ENCODE results near the gene PAK2.
"Not testable (repeated sequence)": the region's sequence is repeated elsewhere in the genome, so short reads cannot be mapped to it uniquely, and the experiment has no call there.

PAK2 gene

GRCh38 chr3:196788528-196788927 lies 48.9 kb downstream of the PAK2 start:
- no peak for DNase-seq

DNA sequence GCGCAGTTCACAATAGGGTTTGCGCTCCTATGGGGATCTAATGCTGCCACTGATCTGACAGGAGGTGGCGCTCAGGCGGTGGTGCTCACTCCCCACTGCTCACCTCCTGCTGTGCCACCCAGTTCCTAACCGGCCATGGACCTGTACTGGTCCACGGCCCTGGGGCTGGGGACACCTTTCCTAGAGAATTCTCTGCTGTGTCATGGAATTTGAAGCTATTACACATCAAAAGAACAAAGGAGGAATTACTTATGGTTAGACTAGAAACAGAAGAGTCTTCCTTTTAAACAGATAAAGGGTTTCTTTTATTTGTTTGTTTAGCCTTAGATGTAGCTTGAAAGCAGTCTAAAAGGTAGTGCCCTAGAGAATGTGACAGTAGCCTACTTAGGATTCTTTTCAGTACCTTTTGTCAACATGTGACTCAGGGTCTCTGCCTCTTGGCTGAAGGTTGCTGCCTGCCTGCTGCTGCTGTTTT lies 50.3 kb downstream of the PAK2 start:
- no peak for DNase-seq

DNA sequence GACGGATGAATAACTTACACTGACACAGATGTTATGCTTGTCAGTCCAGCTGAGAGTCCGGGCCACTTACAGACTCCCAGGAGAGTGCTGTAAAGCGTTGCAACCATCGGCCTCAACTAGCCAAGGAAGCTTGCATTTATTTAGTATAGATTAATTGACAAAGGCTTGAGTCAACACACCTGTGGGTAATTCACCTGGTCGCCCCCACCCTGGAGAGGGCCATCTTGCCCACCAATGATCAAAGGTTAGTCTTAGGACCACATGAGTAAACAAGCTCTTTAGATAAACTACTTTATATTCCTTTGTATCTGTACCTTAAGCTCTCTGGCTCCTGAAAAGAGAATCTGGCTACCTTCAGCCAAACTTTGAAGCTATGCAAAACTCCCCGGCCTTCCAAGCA lies 51.0 kb downstream of the PAK2 start:
- no peak for DNase-seq

DNA sequence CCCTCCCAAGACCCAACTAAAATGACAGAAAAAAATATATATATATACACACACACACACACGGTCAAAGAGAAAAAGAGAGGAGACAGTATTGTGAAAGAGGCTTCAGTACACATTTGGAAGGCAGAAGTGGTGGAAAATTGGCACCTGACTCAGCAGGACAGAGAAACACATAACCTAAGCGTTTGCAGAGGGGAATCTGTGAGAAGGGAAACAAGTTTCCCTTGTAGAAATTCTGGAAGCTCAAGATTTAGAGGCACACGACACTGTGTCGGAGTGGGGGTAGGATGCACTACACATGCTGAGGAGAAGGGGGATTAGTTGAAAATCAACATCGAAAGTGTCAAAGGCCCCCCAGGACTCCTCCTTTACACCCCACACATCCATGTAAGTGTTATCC lies 53.1 kb downstream of the PAK2 start:
- no peak for DNase-seq

GRCh38 chr3:196793246-196793645 lies 53.6 kb downstream of the PAK2 start:
- no peak for DNase-seq

- no peak for DNase-seq
Measured at GRCh38 chr3:196794467-196794866, 54.8 kb downstream of the PAK2 start.

GRCh38 chr3:196796317-196796716 lies 56.7 kb downstream of the PAK2 start:
- no peak for DNase-seq

- DNase-seq: no peak
Measured at GRCh38 chr3:196800742-196801434, 61.2 kb downstream of the PAK2 start.

DNA sequence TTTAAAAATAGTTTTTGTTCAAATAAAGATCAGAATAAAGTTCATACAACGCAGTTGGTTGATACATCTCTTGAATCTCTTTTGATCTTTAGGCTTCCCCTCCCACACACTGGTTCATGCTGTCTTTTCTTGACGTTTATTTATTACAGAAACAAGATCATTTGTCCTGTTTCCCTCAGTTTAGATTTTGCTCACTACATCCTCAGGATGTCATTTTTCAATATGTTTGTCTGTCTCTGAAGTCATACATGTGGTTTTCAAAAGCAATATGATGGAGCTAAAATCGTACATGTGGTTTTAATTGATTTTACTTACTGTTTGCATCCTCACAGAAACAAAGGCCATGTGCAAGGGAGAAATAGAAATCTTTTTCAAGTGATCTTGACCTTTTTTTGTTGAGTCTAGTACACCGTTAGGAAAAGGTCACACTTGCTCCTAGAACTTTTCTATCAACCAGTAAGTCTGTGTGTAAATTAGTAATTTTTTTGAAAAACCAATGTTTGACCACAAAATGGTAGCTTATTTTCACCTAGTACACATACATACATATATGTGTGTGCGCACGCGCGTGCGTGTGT lies 64.3 kb downstream of the PAK2 start:
- no peak for DNase-seq

GRCh38 chr3:196804773-196805172 lies 65.1 kb downstream of the PAK2 start:
- DNase-seq: no peak

- no peak for DNase-seq
Measured at GRCh38 chr3:196810963-196811581, 71.4 kb downstream of the PAK2 start.

GRCh38 chr3:196812853-196813252 lies 73.2 kb downstream of the PAK2 start:
- no peak for DNase-seq

DNA sequence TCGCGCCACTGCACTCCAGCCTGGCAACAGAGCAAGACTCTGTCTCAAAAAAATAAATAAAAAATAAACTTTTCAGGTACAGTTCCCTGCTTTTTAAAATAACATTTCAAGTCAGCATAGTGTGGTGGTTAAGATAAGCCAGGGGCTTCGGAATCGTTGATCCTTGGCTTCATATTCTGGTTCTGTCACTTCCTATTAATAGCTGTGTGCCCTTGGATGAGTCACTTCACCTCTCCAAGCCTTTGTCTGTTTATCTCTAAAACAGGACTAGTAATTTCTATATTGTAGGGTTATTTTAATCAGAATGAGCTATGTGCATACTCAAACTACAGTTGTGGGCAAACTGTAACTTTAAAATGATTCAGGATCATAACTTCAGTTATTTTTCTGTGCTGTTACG lies 74.2 kb downstream of the PAK2 start:
- no peak for DNase-seq

- DNase-seq: no peak
Measured at GRCh38 chr3:196821806-196822355, 82.2 kb downstream of the PAK2 start.

DNA sequence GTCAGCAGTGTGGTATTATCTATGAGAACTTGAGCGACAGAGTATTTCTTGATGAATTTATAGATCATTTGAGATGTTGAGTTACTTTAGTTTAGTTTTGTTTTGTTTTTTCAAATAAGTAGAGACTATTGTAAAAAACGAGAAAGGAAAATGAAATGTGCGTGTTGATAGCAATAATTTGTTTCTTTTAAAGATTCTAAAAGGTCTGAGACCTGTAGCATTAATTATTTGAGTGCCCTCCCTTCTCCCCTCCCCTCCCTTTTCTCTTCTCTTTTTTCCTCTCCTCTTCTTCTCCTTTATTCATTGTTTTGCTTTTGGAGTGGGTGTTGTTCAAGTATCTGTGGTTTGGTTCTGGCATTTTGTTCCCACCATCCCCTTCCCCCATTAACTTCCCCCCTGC lies 90.0 kb downstream of the PAK2 start:
- DNase-seq: not testable (repeated sequence)

DNA sequence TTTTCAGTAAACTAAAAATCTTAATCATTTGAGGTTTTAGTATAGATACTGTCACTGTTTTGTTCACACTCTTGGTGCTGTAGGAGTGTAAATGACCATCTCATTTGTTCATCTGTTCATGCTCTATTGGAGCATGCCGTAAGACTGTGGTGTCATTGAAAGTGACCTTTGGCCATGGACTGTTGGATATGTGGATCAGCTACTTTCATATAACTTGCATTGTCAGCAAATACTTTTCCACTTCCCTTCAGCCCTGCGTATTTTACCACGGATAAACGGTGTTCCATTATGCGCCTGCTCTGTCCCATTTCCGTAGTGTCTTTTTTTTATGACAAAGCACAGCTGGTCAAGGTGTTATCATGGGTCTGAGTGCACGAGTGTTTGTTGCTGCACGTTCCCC lies 95.4 kb downstream of the PAK2 start:
- no peak for DNase-seq

DNA sequence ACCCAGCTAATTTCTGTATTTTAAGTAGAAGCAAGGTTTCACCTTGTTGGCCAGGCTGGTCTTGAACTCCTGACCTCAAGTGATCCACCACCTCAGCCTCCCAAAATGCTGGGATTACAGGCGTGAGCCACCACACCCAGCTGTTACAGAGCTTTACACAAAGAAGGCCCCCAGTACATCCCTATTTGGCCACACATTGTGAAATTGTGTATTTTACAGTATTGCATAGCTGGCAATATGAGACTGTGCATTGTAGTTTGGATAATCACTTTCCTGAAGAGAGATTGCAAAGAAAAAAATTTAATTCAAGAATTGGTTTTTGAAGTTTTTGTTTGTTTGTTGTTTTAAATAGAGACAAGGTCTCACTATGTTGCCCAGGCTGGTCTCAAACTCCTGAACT lies 97.0 kb downstream of the PAK2 start:
- DNase-seq: not testable (repeated sequence)

GRCh38 chr3:196837819-196838420 lies 98.3 kb downstream of the PAK2 start:
- DNase-seq: peak; percentile 69

- not testable (repeated sequence) for DNase-seq
Measured at GRCh38 chr3:196839351-196839750, 99.7 kb downstream of the PAK2 start.

- DNase-seq: no peak
Measured at GRCh38 chr3:196842567-196843434, 103.1 kb downstream of the PAK2 start.

GRCh38 chr3:196843435-196844110 lies 103.9 kb downstream of the PAK2 start:
- no peak for DNase-seq
